ENCODE measurements around the gene CASK. TPM values are rescaled to one million over a fixed set of nuclear protein-coding genes. Genes with fewer than 3 reads are reported as not detected.

Gene CASK
- total RNA-seq, 4 donors from 2014 or later = 33.1 to 41.6 (median 36.4) TPM

- no peaks in the 10 kb centered on the region for H3K27me3 ChIP-seq
- H3K9me3 ChIP-seq = no peaks in the 10 kb centered on the region
- H3K4me3 ChIP-seq (replicated peaks in 1 of 3) = no peak overlapping the region
- no peaks in the 10 kb centered on the region for H3K36me3 ChIP-seq
- TF ChIP-seq POLR2A (IDR thresholded peaks at IDR 0.05) (no peak), CTCF (IDR thresholded peaks at IDR 0.05) (no peak)
- 94 to 95% methylated on average over 1 of the region's 1 CpG for WGBS, 2 donors
- DNase-seq = no peak
- intact Hi-C loops (cut with DNase I) = no loop called here
- no peaks in the 10 kb centered on the region for H3K4me1 ChIP-seq
- no peak overlapping the region for H3K27ac ChIP-seq
Observed at GRCh38 chrX:41887691-41888090, 35.7 kb downstream of the CASK start.

- H3K4me1 ChIP-seq = no peaks in the 10 kb centered on the region
- DNase-seq = no peak
- H3K27ac ChIP-seq = no peak overlapping the region
- intact Hi-C loops (cut with DNase I) = no loop called here
- no peaks in the 10 kb centered on the region for H3K9me3 ChIP-seq
- no peaks in the 10 kb centered on the region for H3K27me3 ChIP-seq
- H3K4me3 ChIP-seq (replicated peaks in 1 of 3) = no peak overlapping the region
- 94 to 100% methylated on average over 1 of the region's 1 CpG for WGBS, 2 donors
- TF ChIP-seq POLR2A (IDR thresholded peaks at IDR 0.05) (no peak), CTCF (IDR thresholded peaks at IDR 0.05) (no peak)
- H3K36me3 ChIP-seq = no peaks in the 10 kb centered on the region
Observed at GRCh38 chrX:41885724-41886123, 37.6 kb downstream of the CASK start.

- no peak overlapping the region for H3K4me3 ChIP-seq (replicated peaks in 1 of 3)
- no peaks in the 10 kb centered on the region for H3K36me3 ChIP-seq
- no peak overlapping the region for H3K27ac ChIP-seq
- WGBS, 2 donors = 39 to 44% methylated on average over 1 of the region's 1 CpG
- no peaks in the 10 kb centered on the region for H3K27me3 ChIP-seq
- H3K4me1 ChIP-seq = no peaks in the 10 kb centered on the region
- DNase-seq = no peak
- no peaks in the 10 kb centered on the region for H3K9me3 ChIP-seq
- TF ChIP-seq POLR2A (IDR thresholded peaks at IDR 0.05) (no peak), CTCF (IDR thresholded peaks at IDR 0.05) (no peak)
- intact Hi-C loops (cut with DNase I) = no loop called here
Observed at GRCh38 chrX:41881166-41881565, 42.2 kb downstream of the CASK start.

GRCh38 chrX:41877167-41877566 lies 46.2 kb downstream of the CASK start:
- Histone ChIP-seq H3K27me3 (no peaks in the 10 kb centered on the region), H3K4me1 (no peaks in the 10 kb centered on the region), H3K4me3 (replicated peaks in 1 of 3) (no peak overlapping the region), H3K36me3 (no peaks in the 10 kb centered on the region), H3K27ac (no peak overlapping the region), H3K9me3 (no peaks in the 10 kb centered on the region)
- DNase-seq = no peak
- intact Hi-C loops (cut with DNase I) = no loop called here
- WGBS, 2 donors = 91 to 95% methylated on average over 2 of the region's 2 CpGs
- no peak for TF ChIP-seq CTCF (IDR thresholded peaks at IDR 0.05)
- no peak for TF ChIP-seq POLR2A (IDR thresholded peaks at IDR 0.05)

- intact Hi-C loops (cut with DNase I) = no loop called here
- no peaks in the 10 kb centered on the region for H3K4me1 ChIP-seq
- H3K4me3 ChIP-seq (replicated peaks in 1 of 3) = no peak overlapping the region
- no peaks in the 10 kb centered on the region for H3K27me3 ChIP-seq
- H3K36me3 ChIP-seq = no peaks in the 10 kb centered on the region
- TF ChIP-seq CTCF (IDR thresholded peaks at IDR 0.05) (no peak), POLR2A (IDR thresholded peaks at IDR 0.05) (no peak)
- H3K9me3 ChIP-seq = no peaks in the 10 kb centered on the region
- H3K27ac ChIP-seq = no peak overlapping the region
- no peak for DNase-seq
- WGBS, 2 donors = 74 to 90% methylated on average over 1 of the region's 1 CpG
Observed at GRCh38 chrX:41875142-41875541, 48.2 kb downstream of the CASK start.

Data from thyroid gland (tissue), 4 donors.